Astrocyte (in vitro differentiated cells and primary cell): Measurements from ENCODE around the gene LTBP2.

Experiments
- CTCF ChIP-seq: IDR thresholded peaks from 2 replicates; pipeline ENCODE4 v1.5.1; 2011; ENCODE audit warnings: low read depth, mild to moderate bottlenecking, inconsistent platforms, low read length, moderate library complexity; ENCODE audit not compliant: insufficient read depth
- EZH2 ChIP-seq: IDR thresholded peaks from 2 replicates; pipeline ENCODE4 v1.6.1; 2012; ENCODE audit warnings: mild to moderate bottlenecking, low read length, inconsistent platforms; ENCODE audit not compliant: insufficient read depth

- TF ChIP-seq CTCF (no peak), EZH2 (no peak)
These were observed 135.4 kb downstream of the LTBP2 start for GRCh38 chr14:74476607-74477006.
